DMS153 treated with DMSO at 0.1 percent for 48 hours (cell line): ENCODE data around the gene CRTC2.
A peak's percentile ranks its signal among the peaks of the same experiment; 100 is the strongest.

ENCODE experiments used
- DNase-seq: peaks from one replicate; lab custom pipeline; 2025; ENCODE audit not compliant: unreplicated experiment; lab: John Stamatoyannopoulos, UW

Gene CRTC2

DNA sequence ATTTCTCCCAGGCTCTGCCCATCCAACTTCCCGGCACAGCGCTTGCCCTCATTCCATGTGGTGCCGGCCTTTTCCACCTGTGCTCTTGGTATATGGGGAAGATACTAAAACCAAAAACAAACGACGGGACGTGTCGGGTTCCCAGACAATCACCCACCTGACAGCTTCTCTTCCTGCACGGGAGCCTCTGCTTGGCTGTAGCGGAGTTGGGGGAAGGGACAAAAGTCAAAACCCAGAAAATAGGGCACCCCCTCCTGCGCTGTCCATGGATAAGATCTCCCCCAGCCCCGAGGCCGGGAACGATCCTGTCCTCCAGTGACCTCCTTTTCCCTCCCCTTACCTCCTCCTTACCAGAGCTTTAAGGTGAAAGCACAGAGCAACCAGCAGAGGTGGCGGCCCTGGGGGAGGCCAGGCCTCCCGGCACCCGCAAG is 18.4 kb upstream of the CRTC2 start:
- DNase-seq, result no peak

DNA sequence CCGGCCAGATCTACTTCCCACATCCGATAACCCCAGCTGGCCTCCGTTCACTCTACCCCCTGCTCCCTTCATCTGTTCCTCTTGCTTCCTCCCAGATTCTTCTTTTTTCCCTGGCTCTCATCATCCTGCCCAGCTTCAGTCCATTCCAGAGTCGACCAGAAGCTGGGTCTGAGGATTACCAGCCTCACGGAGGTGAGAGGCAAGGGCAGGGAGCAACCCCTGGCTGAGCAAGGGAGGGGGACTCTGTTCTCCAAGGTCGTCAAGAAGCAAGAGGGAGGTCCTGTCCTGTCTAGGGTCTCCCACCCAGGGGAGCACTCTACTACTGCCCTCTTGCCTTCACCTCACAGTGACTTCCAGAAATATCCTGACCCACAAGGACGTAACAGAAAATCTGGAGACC is 15.1 kb upstream of the CRTC2 start:
- no peak for DNase-seq

DNA sequence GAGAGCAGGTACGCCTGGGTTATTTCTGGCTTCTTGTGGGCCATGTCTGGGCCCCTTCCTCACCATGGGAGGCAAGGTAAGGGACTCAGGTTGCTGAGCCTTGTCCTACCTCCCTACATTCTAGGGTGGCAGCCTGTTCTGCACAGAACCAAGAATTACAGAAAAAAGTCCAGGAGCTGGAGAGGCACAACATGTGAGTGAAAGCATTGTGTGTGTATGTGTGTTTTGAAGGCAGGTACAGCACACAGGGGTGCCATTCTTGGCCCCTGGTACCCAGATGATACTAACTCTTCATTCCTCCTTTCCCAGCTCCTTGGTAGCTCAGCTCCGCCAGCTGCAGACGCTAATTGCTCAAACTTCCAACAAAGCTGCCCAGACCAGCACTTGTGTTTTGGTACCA is 14.7 kb upstream of the CRTC2 start:
- DNase-seq, result no peak

DNA sequence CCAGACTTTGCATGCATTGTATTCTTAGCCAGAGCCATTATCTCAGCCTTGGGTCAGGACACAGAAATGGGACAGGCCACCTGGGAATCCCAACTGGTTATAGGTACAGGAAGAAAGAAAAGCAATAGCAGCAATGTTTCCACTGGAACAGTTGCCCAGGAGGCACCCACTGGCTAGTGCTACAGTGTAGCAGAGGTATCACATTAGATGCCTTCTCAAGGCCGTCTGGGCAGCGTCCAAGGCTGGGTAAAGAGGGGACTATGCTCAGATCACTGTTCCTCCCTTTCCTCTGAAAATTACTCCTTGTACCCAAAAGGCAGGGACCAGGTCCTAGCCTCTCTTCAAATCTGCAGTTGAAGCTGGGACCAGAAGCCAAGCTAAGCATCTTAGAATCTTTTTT is 11.9 kb upstream of the CRTC2 start:
- no peak for DNase-seq

DNA sequence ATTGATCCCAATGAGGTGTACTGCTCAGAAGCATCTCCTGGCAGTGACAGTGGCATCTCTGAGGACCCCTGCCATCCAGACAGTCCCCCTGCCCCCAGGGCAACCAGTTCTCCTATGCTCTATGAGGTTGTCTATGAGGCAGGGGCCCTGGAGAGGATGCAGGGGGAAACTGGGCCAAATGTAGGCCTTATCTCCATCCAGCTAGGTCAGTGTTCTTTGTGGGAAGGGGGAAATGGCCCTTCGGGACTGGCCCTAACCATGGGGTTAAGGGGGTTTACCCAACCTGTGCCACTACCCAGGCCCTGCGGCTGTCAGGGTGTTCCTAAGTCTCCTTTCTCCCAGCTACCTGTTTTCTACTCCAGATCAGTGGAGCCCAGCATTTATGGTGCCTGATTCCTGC is 10.6 kb upstream of the CRTC2 start:
- DNase-seq, result no peak

DNA sequence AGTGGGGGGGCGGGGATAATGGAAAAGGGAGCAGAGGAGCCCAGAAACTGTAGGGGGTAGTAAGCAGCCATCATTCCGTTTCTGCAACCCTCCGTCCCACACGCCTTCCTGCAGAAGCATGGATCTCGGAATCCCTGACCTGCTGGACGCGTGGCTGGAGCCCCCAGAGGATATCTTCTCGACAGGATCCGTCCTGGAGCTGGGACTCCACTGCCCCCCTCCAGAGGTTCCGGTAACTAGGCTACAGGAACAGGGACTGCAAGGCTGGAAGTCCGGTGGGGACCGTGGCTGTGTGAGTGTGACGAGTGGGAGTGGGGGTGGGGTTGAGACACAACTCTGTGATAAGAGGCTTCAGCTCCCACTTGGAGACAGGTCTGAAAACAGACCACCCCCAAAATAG is 10.0 kb upstream of the CRTC2 start:
- no peak for DNase-seq

DNA sequence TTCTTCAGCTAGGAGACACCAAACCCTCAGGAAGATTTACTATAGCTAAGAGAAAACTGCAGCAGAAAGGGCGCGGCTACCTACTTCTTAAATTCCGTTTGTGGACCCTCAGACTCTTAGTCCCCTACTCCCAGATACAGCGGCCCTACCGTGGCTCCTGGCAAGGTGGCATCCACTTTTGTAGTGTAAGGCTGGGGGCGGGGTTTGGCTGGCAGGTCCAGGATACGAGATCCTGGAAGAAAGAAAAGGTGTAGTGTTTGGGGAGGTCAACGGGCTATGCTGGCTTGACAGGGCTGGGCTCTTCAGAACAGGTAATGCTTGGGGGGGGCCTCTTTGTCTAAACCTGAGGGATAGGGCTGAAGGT is 9.6 kb upstream of the CRTC2 start:
- DNase-seq, result peak; percentile 68

DNA sequence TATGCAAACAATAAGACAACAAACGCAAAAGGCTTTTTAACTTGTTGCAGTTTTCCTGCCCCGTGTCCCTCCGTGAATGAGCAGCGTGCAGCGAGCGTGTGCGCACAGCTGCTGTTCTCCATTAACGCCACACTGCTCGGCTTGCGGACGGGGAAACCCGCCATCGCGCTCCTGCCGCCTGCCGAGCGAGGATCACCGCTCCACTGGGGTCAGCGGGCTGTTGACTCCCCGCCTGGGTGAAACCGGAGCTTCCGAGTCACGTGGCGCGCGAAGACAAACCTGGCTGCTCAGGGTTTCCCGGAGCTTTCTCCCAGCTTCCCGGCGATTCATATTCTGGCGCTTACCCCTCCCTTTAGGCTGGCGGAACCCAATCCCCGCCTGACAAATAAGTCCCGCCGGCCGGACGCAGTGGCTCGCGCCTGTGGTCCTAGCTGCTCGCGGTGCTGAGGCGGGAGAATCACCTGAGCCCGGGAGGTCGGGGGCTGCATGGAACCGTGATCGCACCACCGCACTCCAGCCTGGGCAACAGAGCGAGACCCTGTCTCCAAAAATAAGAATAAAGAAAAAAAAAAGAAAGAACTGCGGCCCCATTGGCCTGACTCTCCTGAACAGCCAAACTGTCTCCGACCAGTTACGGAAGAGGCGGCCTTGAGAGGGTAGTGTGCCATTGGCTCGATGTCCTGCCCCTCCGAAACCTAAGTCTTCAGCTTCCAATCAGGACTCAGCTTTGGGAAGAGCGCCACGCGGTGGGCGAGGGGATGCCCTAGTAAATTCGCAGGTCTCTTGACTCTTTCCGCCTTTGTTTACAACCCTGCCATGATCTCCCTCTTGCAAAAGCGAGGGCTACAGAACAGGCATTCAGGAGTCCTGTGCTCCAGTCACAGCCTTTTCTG is 8.9 kb upstream of the CRTC2 start, which contains the start of gene CREB3L4:
Gene CREB3L4, plus strand, starts transcription at position 796 of the 893 bp plus-strand sequence. CDS start 624 bp downstream, outside the sequence.
- peak; percentile 100 for DNase-seq

DNA sequence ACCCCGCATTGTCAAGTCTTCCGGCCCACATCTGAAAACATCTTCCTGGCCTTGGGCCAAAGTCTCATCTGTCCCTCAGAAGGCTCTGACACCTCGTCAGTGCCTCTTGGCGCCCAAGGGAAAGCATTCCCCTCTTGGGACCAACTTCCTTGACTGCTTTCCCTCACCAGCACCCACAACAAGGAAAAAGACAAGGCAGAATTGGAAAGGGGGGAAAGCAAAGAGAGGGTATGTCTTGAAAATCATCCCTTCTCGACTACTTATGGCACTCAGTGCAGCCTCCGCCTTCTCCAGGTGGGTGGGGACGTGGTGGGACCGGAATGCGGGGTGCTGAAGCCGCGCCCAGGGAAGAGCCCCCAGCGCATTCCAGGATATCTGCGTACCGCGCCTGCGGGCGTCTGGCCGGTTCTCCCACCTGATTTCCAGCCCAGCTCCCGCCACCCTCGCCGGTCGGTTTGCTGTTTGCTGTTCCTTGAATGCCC is 5.5 kb upstream of the CRTC2 start:
- DNase-seq, result no peak

DNA sequence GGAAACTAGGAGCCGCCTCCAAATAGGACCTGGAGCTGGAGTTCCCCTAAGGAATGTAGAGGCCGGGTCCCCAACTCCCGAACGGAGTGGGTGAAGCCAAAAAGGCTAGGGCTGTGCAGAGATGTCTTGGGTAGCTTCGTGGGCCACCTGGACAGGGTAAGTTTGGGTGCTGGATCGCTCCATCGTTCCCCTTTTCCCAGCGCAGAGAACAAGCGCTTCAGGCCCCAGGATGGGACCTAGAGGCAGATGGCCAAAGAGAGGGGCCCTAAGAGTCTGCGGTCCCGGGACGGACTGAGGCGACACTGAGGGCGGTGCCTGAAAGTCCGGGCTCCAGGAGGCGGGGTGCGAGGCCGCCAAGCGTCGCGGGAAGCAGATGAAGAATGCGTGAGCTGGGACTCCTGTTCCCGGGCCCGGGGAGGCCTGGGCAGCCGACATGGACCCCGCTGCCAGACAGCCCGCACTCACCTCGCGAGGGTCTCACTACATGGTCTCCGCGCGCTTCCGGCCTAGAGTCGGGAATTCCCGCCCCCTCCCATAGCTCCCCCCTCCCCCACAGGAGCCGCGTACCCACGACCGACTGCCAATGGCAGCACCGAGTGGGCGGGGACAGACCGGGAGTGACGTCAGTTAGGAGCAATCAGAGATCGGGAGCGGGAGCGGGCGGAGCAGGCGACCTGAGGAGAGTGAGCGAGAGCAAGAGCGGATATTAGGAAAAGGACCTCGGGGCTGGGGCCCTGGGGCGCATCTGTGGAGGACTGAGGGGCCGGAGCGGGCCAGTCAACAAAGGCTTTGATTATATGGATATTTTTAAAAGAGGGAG is 4.8 kb upstream of the CRTC2 start, which contains the start of gene SLC39A1:
Gene SLC39A1, minus strand, starts transcription at position 508 of the 820 bp plus-strand sequence. CDS start 822 bp downstream, outside the sequence.
- DNase-seq, result peak; percentile 96

DNA sequence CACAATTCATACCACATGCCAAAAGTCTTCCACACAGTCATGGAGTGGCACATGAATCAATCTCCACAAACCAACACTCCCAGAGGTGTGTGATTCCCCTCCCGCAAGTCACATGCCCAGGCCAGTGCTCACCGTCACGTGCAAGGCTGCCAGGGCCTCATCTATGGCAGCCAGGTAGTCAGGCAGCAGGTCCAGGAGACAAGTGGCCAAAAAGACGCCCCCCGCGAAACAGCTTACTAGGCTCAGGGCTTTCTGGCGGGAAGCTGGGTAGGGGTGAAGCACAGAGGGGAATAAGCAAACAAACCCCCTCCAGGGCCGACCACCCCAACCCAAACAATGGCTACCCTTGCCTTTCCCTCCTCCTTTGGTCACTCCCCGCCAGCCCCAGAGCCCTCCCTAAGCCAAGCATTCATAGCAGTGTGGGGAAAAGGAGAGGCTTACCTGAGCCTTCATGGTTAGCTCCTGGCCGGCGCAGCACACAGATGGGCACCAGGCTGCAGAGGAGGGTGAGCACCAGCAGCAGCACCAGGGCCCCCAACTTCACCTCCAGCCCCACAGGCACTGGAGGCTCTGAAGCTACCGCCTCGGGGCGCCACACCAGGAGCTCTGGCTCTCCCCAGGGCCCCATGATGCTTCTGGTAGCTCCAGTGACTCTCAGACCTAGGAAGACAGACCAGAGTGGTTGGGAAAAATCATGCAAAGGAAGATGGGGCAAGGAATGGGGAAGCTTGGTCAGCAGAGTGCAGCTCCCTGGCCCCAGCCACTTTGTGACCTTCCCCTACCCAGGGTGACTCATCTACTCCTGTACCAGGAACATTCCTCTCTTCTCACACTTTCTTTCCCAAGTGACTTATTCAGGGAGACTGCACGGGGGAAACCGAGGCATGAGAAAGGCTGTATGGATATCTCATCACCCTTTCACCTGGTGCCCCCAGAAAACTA is 3.9 kb upstream of the CRTC2 start:
- no peak for DNase-seq

DNA sequence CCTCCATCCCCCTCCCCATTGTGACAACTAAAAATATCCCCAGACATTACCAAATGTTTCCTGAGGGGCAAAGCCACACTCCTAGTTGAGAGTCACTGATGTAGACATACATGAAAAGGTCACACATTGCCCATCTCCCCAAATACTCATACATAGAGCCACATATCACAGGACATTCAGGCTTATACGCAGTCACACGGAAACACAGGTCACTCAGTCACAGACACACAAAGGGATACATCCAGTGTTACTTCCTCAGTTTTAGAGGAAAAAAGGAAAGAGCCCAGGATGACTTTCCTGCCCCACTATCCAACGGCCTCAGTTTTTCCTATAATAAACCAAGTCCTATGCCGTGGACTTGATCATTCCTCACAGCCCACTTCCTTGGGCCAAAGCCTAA is 3.0 kb upstream of the CRTC2 start:
- DNase-seq, result no peak

DNA sequence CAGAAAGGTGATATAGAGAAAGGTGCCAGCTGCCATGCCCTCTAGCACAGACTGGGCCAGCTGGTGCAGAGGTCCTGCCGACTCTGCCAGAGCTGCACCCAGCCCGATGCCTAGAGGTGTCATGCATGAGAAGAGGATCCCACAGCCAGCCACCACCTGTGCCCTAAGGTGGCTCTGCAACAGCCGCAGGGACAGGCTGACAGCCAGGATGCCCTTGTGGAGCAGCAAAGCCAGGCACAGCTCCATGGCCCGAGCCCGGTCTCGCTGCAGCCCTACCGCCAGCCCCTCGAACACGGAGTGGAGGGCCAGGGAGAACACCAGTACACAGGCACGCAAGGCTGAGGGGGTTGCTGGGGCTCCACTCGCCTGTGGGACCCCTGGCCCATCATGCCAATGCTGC is 1.8 kb upstream of the CRTC2 start:
- no peak for DNase-seq

DNA sequence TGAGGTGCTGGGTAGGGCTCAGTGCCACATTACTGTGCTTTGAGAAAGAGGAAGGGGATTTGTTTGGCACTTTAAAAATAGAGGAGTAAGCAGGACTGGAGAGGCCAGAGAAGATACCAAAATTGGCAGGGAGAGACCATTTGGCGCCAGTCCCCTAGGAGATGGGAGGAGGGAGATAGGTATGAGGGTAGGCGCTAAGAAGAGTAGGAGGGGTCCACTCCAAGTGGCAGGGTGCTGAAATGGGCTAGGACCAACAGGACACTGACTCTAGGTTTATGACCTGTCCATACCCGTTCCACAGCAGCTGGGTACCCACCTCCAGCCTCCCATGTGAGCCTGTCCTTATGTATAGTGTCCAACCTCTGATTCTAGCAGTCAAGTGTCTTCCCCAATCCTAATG is 1.0 kb upstream of the CRTC2 start:
- no peak for DNase-seq

DNA sequence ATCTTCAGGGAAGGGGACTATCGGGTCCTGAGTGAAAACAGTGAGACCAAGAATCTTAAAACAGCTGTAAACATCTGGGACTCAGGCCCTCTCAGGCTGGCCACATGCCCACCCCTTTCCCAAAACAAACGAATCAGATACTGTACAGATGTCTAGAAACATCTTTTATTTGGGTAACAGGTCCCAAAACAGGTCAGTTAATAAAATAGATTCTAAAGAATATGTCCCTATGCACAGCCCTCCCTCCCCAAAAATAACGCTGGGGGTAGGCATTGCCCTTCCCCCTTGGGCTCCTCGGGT is 499 bp upstream of the CRTC2 start:
- DNase-seq, result no peak

DNA sequence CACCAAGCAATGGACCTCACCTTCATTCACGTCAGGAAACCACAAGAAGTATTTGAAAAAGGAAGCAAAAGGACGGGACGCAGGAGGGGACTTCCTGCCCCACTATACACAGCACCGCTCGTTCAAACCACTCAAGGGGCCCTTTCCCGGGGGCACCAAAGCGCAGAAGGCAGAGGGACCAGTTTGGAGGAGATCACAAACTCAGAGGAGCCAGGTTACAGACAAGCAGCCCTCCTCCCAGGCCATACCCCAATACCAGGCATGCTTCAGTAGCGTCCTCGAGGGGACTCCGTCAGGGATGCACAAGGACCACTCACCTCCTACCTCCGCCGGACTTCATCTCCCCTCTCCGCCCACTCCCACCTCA is 685 bp downstream of the CRTC2 start:
- DNase-seq, result no peak

DNA sequence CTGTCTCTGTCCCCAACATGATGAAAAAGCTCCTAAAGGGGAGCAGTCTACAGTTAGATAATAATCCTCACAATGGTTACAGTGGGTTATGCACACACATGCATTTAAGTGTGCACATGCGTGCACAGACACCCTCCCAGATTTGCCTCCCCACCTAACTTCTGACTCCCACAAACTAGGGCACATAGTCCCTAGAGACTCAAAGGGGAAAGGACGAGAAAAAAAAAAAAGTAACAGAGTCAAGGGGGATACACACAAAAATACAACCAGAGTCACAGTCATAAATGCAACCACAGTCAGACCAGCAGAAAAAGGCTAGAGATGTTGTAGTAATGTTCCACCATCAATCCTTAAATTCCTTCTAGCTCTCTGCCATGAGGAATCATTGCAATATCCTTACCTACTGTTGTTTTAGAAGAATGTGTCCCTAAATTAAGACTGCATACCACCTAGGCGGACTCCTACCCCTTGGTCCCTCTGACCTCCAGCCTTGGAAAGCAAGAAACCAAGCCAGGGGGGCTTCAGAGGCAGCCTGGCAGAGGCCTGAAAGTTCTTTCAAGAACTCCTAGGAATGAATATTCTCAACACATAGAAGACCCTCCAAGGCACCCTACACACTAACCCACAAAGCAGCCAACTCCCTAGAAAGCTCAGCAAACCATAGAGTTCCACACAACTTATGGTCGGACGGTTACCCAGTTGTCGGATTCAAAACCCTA is 1.3 kb downstream of the CRTC2 start:
- no peak for DNase-seq

DNA sequence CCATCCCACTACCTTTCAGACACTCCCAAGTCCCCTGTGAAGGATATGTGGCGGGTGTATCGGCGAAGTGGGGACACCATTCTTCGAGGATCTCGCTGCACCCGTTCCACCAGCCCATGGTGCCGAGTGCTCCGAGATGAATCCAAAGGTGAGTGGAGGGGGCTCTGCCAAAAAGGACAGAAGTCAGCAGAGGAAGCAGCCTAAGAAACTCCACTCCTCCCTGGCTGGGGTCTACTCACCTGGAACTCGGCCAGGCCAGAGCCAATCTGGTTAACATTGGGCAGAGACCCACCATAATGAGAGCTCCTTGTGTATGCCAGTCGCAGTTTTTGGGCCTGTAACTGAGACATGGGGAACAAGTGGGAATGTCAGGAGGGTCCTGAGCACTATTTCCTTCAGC is 3.6 kb downstream of the CRTC2 start:
- DNase-seq, result no peak

DNA sequence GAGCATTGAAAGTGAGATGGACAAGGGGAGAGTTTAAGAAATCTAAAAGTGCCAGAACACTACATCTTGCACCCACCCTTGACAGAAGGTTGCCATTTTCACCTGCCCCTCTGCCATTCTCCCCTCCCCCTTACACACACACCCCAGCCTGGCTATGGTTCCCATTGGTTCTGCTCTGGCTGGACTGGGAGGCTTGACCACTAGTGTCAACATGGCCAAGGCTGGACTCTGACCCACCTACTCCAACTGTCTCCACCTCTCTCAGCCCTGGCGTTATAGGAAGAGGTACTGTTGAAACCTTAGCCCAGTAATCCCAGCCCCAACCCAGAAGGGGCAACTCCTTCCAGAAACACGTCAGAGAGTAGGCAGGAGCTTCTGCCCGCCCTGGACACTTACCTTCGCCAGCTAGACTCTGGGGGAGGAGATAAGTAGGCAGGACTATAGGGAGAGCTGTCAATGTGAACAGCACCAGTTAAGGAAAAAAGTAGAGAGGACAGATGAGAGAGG is 4.5 kb downstream of the CRTC2 start:
- no peak for DNase-seq

DNA sequence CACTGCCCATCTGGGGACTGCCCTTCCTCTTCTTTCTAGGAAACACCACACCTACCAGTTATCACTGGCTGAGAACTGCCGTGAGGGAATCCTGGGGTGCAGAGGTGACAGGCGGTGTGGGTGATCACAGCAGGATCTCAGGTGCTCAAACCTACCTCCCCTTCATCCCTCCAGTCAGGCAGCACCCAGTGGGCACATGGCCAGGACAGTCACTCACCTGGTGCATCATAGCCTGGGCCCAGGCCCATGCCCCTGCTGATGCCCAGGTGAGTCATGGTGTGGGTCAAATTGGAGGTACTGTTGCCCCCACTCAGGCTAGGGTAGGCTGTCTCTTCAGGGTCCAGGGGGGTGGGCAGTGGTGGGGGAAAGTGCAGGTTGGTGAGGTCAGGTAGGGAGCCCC is 6.6 kb downstream of the CRTC2 start:
- no peak for DNase-seq
